H9 (cell line): ENCODE results near the gene CDC123. TPM values are rescaled to one million over a fixed set of nuclear protein-coding genes. Genes with fewer than 3 reads are reported as not detected.

ENCODE experiments used
- DNase-seq: peaks from one replicate; pipeline ENCODE4 v3.0.0-alpha.2; 2017
- H2AFZ ChIP-seq: one replicate; pipeline ENCODE4 v1.6.1; 2013; ENCODE audit warnings: mild to moderate bottlenecking, low read length, control low read depth, moderate library complexity
- H2AK5ac ChIP-seq: 2 replicates; pipeline ENCODE4 v1.6.1; 2013; ENCODE audit warnings: low read length, control low read depth, mixed read lengths; ENCODE audit not compliant: insufficient read length
- H2BK120ac ChIP-seq: one replicate; pipeline ENCODE4 v1.6.1; 2013; ENCODE audit warnings: low read depth, mild to moderate bottlenecking, low read length, control low read depth, inconsistent platforms; ENCODE audit not compliant: poor library complexity, severe bottlenecking
- H2BK12ac ChIP-seq: 2 replicates; pipeline ENCODE4 v1.6.1; 2013; ENCODE audit warnings: low read length, control low read depth, mixed read lengths, low read depth; ENCODE audit not compliant: insufficient read length
- H2BK15ac ChIP-seq: 2 replicates; pipeline ENCODE4 v1.6.1; 2013; ENCODE audit warnings: low read depth, low read length, control low read depth
- H2BK20ac ChIP-seq: one replicate; pipeline ENCODE4 v1.6.1; 2013; ENCODE audit warnings: low read depth, mild to moderate bottlenecking, low read length, control low read depth, inconsistent platforms; ENCODE audit not compliant: poor library complexity, severe bottlenecking
- H2BK5ac ChIP-seq: 2 replicates; pipeline ENCODE4 v1.6.1; 2013; ENCODE audit warnings: low read length, control low read depth, mixed read lengths; ENCODE audit not compliant: insufficient read length
- H3K14ac ChIP-seq: 2 replicates; pipeline ENCODE4 v1.6.1; 2013; ENCODE audit warnings: low read length, control low read depth; ENCODE audit not compliant: insufficient read depth
- H3K18ac ChIP-seq: 2 replicates; pipeline ENCODE4 v1.6.1; 2013; ENCODE audit warnings: low read depth, mild to moderate bottlenecking, mixed read lengths, low read length, control low read depth; ENCODE audit not compliant: insufficient read length
- H3K23ac ChIP-seq: 2 replicates; pipeline ENCODE4 v1.6.1; 2013; ENCODE audit warnings: low read length, control low read depth, mixed read lengths, low read depth; ENCODE audit not compliant: insufficient read length
- H3K23me2 ChIP-seq: 2 replicates; pipeline ENCODE4 v1.6.1; 2013; ENCODE audit warnings: low read depth, mild to moderate bottlenecking, mixed read lengths, low read length, control low read depth; ENCODE audit not compliant: insufficient read length, poor library complexity, severe bottlenecking
- H3K27ac ChIP-seq: 2 replicates; pipeline ENCODE4 v1.5.1; 2013; ENCODE audit warnings: low read length, control low read depth, mixed read lengths, low read depth; ENCODE audit not compliant: insufficient read length
- H3K27me3 ChIP-seq: 2 replicates; pipeline ENCODE4 v1.6.1; 2013; ENCODE audit warnings: low read length, control low read depth, inconsistent platforms; ENCODE audit not compliant: insufficient read depth
- H3K4ac ChIP-seq: 2 replicates; pipeline ENCODE4 v1.6.1; 2013; ENCODE audit warnings: low read depth, mild to moderate bottlenecking, control low read depth, inconsistent platforms, low read length, moderate library complexity
- H3K4me1 ChIP-seq: 2 replicates; pipeline ENCODE4 v1.6.1; 2013; ENCODE audit warnings: low read length, control low read depth, inconsistent platforms; ENCODE audit not compliant: insufficient read depth
- H3K4me2 ChIP-seq: 2 replicates; pipeline ENCODE4 v1.6.1; 2013; ENCODE audit warnings: low read length, control low read depth, mixed read lengths; ENCODE audit not compliant: insufficient read length, insufficient read depth
- H3K56ac ChIP-seq: 2 replicates; pipeline ENCODE4 v1.6.1; 2013; ENCODE audit warnings: low read depth, mild to moderate bottlenecking, mixed read lengths, low read length, control low read depth; ENCODE audit not compliant: insufficient read length
- H3K79me1 ChIP-seq: 2 replicates; pipeline ENCODE4 v1.6.1; 2013; ENCODE audit warnings: low read depth, mild to moderate bottlenecking, moderate library complexity, low read length, control low read depth, inconsistent platforms; ENCODE audit not compliant: insufficient read depth, poor library complexity, severe bottlenecking
- H3K79me2 ChIP-seq: 2 replicates; pipeline ENCODE4 v1.6.1; 2013; ENCODE audit warnings: low read length, control low read depth, inconsistent platforms; ENCODE audit not compliant: insufficient read depth
- H3K9ac ChIP-seq: 2 replicates; pipeline ENCODE4 v1.6.1; 2013; ENCODE audit warnings: low read length, control low read depth, mixed read lengths; ENCODE audit not compliant: insufficient read length; ENCODE audit errors: extremely low read depth
- H3K9me3 ChIP-seq: one replicate; pipeline ENCODE4 v1.6.1; 2013; ENCODE audit warnings: low read depth, low read length, inconsistent platforms; ENCODE audit not compliant: control insufficient read depth
- H3T11ph ChIP-seq: one replicate; pipeline ENCODE4 v1.6.1; 2013; ENCODE audit warnings: mild to moderate bottlenecking, low read length, control low read depth, inconsistent platforms
- H4K20me1 ChIP-seq: one replicate; pipeline ENCODE4 v1.6.1; 2013; ENCODE audit not compliant: control insufficient read depth, insufficient read length, insufficient read depth
- H4K5ac ChIP-seq: 2 replicates; pipeline ENCODE4 v1.6.1; 2013; ENCODE audit warnings: low read depth, mild to moderate bottlenecking, mixed read lengths, low read length, control low read depth; ENCODE audit not compliant: insufficient read length
- H4K8ac ChIP-seq: replicated peaks from 2 replicates; pipeline ENCODE4 v1.6.1; 2013; ENCODE audit warnings: low read length, control low read depth, mixed read lengths, low read depth; ENCODE audit not compliant: insufficient read length
- H4K91ac ChIP-seq: 2 replicates; pipeline ENCODE4 v1.6.1; 2013; ENCODE audit warnings: low read depth, mild to moderate bottlenecking, moderate library complexity, mixed read lengths, low read length, control low read depth; ENCODE audit not compliant: insufficient read length
- H3K27ac Mint-ChIP-seq, 3 experiments: 2 replicates in 2 of 3; 3 replicates in 1 of 3; pipeline ENCODE4 v1.8.0; 2020 to 2021; ENCODE audit warnings: mixed read lengths in 3 of 3, mild to moderate bottlenecking in 1 of 3, moderate library complexity in 1 of 3
- H3K27me3 Mint-ChIP-seq: 2 replicates; pipeline ENCODE4 v1.8.0; 2021; ENCODE audit warnings: low read depth, mild to moderate bottlenecking, moderate library complexity, mixed read lengths
- H3K36me3 Mint-ChIP-seq, 3 experiments: 2 replicates in 2 of 3; 3 replicates in 1 of 3; pipeline ENCODE4 v1.8.0; 2020 to 2021; ENCODE audit warnings: low read depth in 3 of 3, mixed read lengths in 3 of 3; ENCODE audit not compliant: insufficient read depth in 1 of 3
- H3K4me1 Mint-ChIP-seq, 2 experiments: 2 replicates each; pipeline ENCODE4 v1.8.0; 2020; ENCODE audit warnings: mixed read lengths in 2 of 2
- H3K4me3 Mint-ChIP-seq, 2 experiments: 2 replicates in 1 of 2; 3 replicates in 1 of 2; pipeline ENCODE4 v1.8.0; 2020 to 2021; ENCODE audit warnings: mild to moderate bottlenecking in 2 of 2, mixed read lengths in 2 of 2, moderate library complexity in 1 of 2
- H3K9me3 Mint-ChIP-seq, 2 experiments: 2 replicates in 1 of 2; 3 replicates in 1 of 2; pipeline ENCODE4 v1.8.0; 2020; ENCODE audit warnings: mild to moderate bottlenecking in 2 of 2, mixed read lengths in 2 of 2, moderate library complexity in 1 of 2
- CTCF ChIP-seq: fragments of 200-600 bp; sonication (generic); conservative IDR thresholded peaks from 3 replicates; pipeline ENCODE4 v1.8.0; 2021; ENCODE audit warnings: antibody characterized with exemption, mild to moderate bottlenecking
- WGBS: extraction: QIAGEN DNeasy Blood & Tissue Kit; methylation state at CpG from one replicate; pipeline ENCODE4 v1.1.7; 2013; ENCODE audit warnings: missing lambda C conversion rate, low lambda C conversion rate, mixed read lengths; ENCODE audit not compliant: insufficient read length; ENCODE audit errors: extremely low coverage; 5-methylcytosine and 5-hydroxymethylcytosine counted together
- total RNA-seq: library from RNA; stranded (reverse); gene quantifications from 2 replicates; pipeline ENCODE4 v1.2.1, GENCODE V29; 2021

CDC123 gene
- total RNA-seq, 1 experiment from 2014 or later: 159 TPM

- peaks cover 37 to 80% (median 58%) of the 10 kb centered on the region in 3 experiments; a peak in 6 of 7 replicates for H3K36me3 Mint-ChIP-seq
Observed at GRCh38 chr10:12243864-12244620, 48.1 kb downstream of the CDC123 start.

More at GRCh38 chr10:12243864-12244620, 48.1 kb downstream of the CDC123 start:
- Histone ChIP-seq H3K23ac (no peak overlapping the region), H2AK5ac (no peak overlapping the region), H4K20me1 (no peaks in the 10 kb centered on the region), H2BK15ac (no peak overlapping the region), H3K27ac (no peak overlapping the region), H4K5ac (no peak overlapping the region), H3K23me2 (no peaks in the 10 kb centered on the region), H4K91ac (no peak overlapping the region), H3K4me2 (no peak overlapping the region), H3K9me3 (no peaks in the 10 kb centered on the region), H2BK12ac (no peak overlapping the region), H4K8ac (no peak overlapping the region), H3K9ac (no peak overlapping the region), H3K79me1 (no peaks in the 10 kb centered on the region), H2BK20ac (no peak overlapping the region), H2BK120ac (no peak overlapping the region), H3K4ac (no peak overlapping the region), H3K27me3 (no peaks in the 10 kb centered on the region), H3K14ac (no peak overlapping the region), H3K79me2 (no peaks in the 10 kb centered on the region), H3K56ac (no peak overlapping the region), H3T11ph (no peak overlapping the region), H2AFZ (no peak overlapping the region), H2BK5ac (no peak overlapping the region), H3K4me1 (no peaks in the 10 kb centered on the region), H3K18ac (no peak overlapping the region)
- no peaks in the 10 kb centered on the region for H3K4me1 Mint-ChIP-seq
- no peak for DNase-seq
- H3K27ac Mint-ChIP-seq: no peak overlapping the region
- H3K9me3 Mint-ChIP-seq: no peaks in the 10 kb centered on the region
- no peak overlapping the region for H3K4me3 Mint-ChIP-seq
- H3K27me3 Mint-ChIP-seq: no peaks in the 10 kb centered on the region; the same call in 1 of the 2 replicates
- no peak for TF ChIP-seq CTCF
- WGBS: no CpG with 5 or more reads among the region's 18 CpGs
